Keratinocyte (primary cell): ENCODE measurements around the gene PDE9A. TPM values are rescaled to one million over a fixed set of nuclear protein-coding genes. Genes with fewer than 3 reads are reported as not detected.

ENCODE experiments used
- DNase-seq: peaks from one replicate; pipeline ENCODE4 v3.0.0-alpha.2; 2011; ENCODE audit warnings: low read depth, missing footprints, low spot score
- FAIRE-seq: peaks from 2 replicates; lab custom pipeline; 2011; peaks lifted over from hg19 to GRCh38; lab: Jason Lieb, UNC
- H2AFZ ChIP-seq: 2 replicates; pipeline ENCODE4 v1.6.0; 2012; ENCODE audit warnings: low read length, control low read depth, inconsistent platforms; ENCODE audit not compliant: control insufficient read depth
- H3K27ac ChIP-seq: 2 replicates; pipeline ENCODE4 v1.5.1; 2011; ENCODE audit warnings: low read length; ENCODE audit not compliant: control insufficient read depth, insufficient read depth
- H3K27me3 ChIP-seq: 3 replicates; pipeline ENCODE4 v1.6.0; 2011; ENCODE audit warnings: low read length; ENCODE audit not compliant: control insufficient read depth, insufficient read depth; ENCODE audit errors: extremely low read depth
- H3K36me3 ChIP-seq, 2 experiments: 2 replicates in 1 of 2; 3 replicates in 1 of 2; pipeline ENCODE4 v1.5.1; 2011; ENCODE audit warnings: low read length in 2 of 2, mild to moderate bottlenecking in 1 of 2; ENCODE audit not compliant: control insufficient read depth in 2 of 2, insufficient read depth in 2 of 2; ENCODE audit errors: extremely low read depth in 1 of 2
- H3K4me1 ChIP-seq: 3 replicates; pipeline ENCODE4 v1.5.1; 2011; ENCODE audit warnings: low read length; ENCODE audit not compliant: control insufficient read depth, insufficient read depth; ENCODE audit errors: extremely low read depth
- H3K4me2 ChIP-seq: 3 replicates; pipeline ENCODE4 v1.6.0; 2011; ENCODE audit warnings: low read depth, low read length; ENCODE audit not compliant: control insufficient read depth, insufficient read depth; ENCODE audit errors: extremely low read depth
- H3K4me3 ChIP-seq, 3 experiments: fragments of 200-600 bp in 1 of 3; sonication (generic) in 1 of 3; 2 replicates in 2 of 3; 3 replicates in 1 of 3; pipeline ENCODE4 v1.5.1; 2011 to 2016; ENCODE audit warnings: low read length in 3 of 3, mild to moderate bottlenecking in 3 of 3, control low read depth in 2 of 3, inconsistent platforms in 1 of 3, low read depth in 1 of 3, mixed read lengths in 1 of 3, mixed run types in 1 of 3, moderate library complexity in 1 of 3; ENCODE audit not compliant: control insufficient read depth in 2 of 3, insufficient read depth in 2 of 3; ENCODE audit errors: extremely low read depth in 1 of 3
- H3K79me2 ChIP-seq: 2 replicates; pipeline ENCODE4 v1.6.0; 2012; ENCODE audit warnings: low read length; ENCODE audit not compliant: control insufficient read depth, insufficient read depth
- H3K9ac ChIP-seq: 3 replicates; pipeline ENCODE4 v1.6.0; 2011; ENCODE audit warnings: low read length; ENCODE audit not compliant: control insufficient read depth, insufficient read depth; ENCODE audit errors: extremely low read depth
- H3K9me1 ChIP-seq: 3 replicates; pipeline ENCODE4 v1.6.0; 2011; ENCODE audit warnings: low read length; ENCODE audit not compliant: control insufficient read depth, insufficient read depth; ENCODE audit errors: extremely low read depth
- H3K9me3 ChIP-seq: 2 replicates; pipeline ENCODE4 v1.5.1; 2012; ENCODE audit warnings: low read depth, low read length; ENCODE audit not compliant: control insufficient read depth
- H4K20me1 ChIP-seq: 3 replicates; pipeline ENCODE4 v1.6.0; 2011; ENCODE audit warnings: low read length; ENCODE audit not compliant: control insufficient read depth, insufficient read depth; ENCODE audit errors: extremely low read depth
- EZH2 ChIP-seq: IDR thresholded peaks from one replicate; pipeline ENCODE4 v1.6.1; 2012; ENCODE audit warnings: inconsistent platforms, mild to moderate bottlenecking, low read length, moderate library complexity
- dilution Hi-C: fragments of 300-500 bp; cut with MboI; formaldehyde crosslinking; loops from one replicate; pipeline ENCODE4 v1.7.0; 2020; ENCODE audit warnings: low sequenced_read_pairs; ENCODE audit not compliant: extremely low pct_ligation_motif_present
- polyA plus RNA-seq, 5 experiments: library from polyadenylated mRNA; depleted of rRNA in 3 of 5; stranded (reverse) in 3 of 5; stranded (forward) in 1 of 5; unstranded in 1 of 5; fragments of >200 nt; gene quantifications; 1 replicate in 1 of 5; 2 replicates in 3 of 5; 3 replicates in 1 of 5; pipeline versions ENCODE4 v1.2.1 to v1.2.3, GENCODE V29; 2011 to 2012; ENCODE audit warnings: missing spikeins in 2 of 5, low read depth in 1 of 5, low replicate concordance in 1 of 5
- TF ChIP-seq, protein P1 (sequence below), 3 experiments: IDR thresholded peaks in 1 of 3; conservative IDR thresholded peaks in 1 of 3; optimal IDR thresholded peaks in 1 of 3; 2 replicates in 2 of 3; 3 replicates in 1 of 3; pipeline versions ENCODE3 to v1.5.1; 2011; ENCODE audit warnings: low read length in 3 of 3, mild to moderate bottlenecking in 3 of 3, moderate library complexity in 2 of 3, control low read depth in 1 of 3, inconsistent platforms in 1 of 3; ENCODE audit not compliant: insufficient read depth in 2 of 3; ENCODE audit errors: extremely low read depth in 1 of 3

The PDE9A gene
- polyA plus RNA-seq, 1 donor (not counting 4 experiments of a cell fraction or from before 2014, with no cell fraction given), result 0.13 TPM

DNA sequence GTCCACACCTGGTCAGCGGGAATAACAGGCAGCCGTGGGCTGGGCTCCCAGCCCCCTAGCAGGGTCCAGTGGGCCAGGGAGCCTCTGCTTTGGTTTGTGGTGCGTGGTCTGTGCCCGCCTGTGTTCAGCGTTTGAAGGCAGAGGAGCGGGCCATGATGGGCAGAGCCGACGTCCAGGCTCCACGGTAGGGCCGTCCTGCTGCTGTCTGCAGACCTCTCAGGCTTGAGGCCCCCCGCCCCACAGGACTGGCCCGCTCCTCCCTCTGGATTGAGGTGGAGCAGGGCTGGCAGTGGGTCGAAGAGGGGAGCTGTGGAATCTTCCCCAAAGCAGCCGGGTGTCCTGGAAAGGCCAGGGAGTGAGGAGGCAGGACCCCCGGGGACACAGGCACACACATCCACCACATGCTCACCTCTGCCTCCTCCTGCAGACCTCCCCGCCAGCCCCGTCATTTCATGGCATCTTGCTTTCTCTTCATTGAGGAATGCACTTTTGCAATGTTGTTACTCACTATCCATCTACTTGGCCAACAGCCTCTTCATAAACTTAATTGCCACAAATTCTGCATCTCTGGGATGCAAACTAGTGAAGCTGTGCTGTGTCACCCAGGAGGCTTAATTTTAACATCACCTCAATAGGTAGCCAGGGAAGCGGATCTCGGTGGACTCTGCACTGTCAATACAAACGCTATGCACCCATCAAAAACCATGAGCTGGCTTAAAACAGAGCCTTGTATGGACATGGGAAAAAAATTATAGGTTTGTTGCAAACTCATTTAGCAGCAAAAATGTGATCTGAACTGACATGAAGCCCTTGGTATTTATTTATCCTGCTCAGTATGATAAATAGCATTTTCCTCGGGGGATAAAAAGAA, 85.9 kb downstream of the PDE9A start:
- TF ChIP-seq EZH2, result no peak
- TF ChIP-seq, protein P1, sequence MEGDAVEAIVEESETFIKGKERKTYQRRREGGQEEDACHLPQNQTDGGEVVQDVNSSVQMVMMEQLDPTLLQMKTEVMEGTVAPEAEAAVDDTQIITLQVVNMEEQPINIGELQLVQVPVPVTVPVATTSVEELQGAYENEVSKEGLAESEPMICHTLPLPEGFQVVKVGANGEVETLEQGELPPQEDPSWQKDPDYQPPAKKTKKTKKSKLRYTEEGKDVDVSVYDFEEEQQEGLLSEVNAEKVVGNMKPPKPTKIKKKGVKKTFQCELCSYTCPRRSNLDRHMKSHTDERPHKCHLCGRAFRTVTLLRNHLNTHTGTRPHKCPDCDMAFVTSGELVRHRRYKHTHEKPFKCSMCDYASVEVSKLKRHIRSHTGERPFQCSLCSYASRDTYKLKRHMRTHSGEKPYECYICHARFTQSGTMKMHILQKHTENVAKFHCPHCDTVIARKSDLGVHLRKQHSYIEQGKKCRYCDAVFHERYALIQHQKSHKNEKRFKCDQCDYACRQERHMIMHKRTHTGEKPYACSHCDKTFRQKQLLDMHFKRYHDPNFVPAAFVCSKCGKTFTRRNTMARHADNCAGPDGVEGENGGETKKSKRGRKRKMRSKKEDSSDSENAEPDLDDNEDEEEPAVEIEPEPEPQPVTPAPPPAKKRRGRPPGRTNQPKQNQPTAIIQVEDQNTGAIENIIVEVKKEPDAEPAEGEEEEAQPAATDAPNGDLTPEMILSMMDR (optimal IDR thresholded peaks at IDR 0.05 in 1 of 3, IDR thresholded peaks at IDR 0.05 in 1 of 3, conservative IDR thresholded peaks at IDR 0.05 in 1 of 3; ENCODE audit: extremely low read depth in 1 of 3, insufficient read depth in 2 of 3, low read length in 3 of 3), result no peak
- Histone ChIP-seq H2AFZ (no peak overlapping the region), H3K79me2 (no peaks in the 10 kb centered on the region), H3K9ac (no peak overlapping the region), H3K4me2 (no peak overlapping the region), H3K9me3 (no peaks in the 10 kb centered on the region), H3K36me3 (no peaks in the 10 kb centered on the region), H3K4me3 (no peak overlapping the region), H3K9me1 (no peaks in the 10 kb centered on the region), H3K27me3 (peaks cover 4% of the 10 kb centered on the region), H3K27ac (no peak overlapping the region), H3K4me1 (no peaks in the 10 kb centered on the region), H4K20me1 (no peaks in the 10 kb centered on the region)
- DNase-seq (no peak), FAIRE-seq (no peak)
- dilution Hi-C loops, result no loop called here

DNA sequence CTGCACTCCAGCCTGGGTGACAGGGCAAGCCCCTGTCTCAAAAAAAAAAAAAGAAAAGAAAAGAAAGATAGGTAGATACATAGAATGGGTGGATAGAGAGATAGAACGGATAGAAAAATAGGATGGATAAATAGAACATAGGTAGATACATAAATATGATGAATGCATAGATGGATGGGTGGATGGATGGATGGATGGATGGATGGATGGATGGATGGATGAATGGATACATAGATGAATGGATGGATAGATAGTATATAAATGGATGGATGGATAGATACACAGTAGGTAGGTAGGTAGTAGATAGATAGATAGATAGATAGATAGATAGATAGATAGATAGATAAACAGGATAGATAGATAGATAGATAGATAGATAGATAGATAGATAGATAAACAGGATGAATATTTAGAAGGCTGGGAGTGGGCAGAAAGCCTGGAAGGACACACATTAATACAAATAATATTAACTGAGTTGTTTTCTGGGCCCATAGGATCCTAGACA, 87.0 kb downstream of the PDE9A start:
- Histone ChIP-seq H3K9me3 (no peaks in the 10 kb centered on the region), H3K79me2 (no peaks in the 10 kb centered on the region), H4K20me1 (no peaks in the 10 kb centered on the region), H3K9me1 (no peaks in the 10 kb centered on the region), H3K27ac (no peak overlapping the region), H3K4me1 (no peaks in the 10 kb centered on the region), H3K9ac (no peak overlapping the region), H2AFZ (no peak overlapping the region), H3K4me2 (no peak overlapping the region), H3K4me3 (no peak overlapping the region), H3K36me3 (no peaks in the 10 kb centered on the region), H3K27me3 (peaks cover 10% of the 10 kb centered on the region)
- FAIRE-seq (no peak), DNase-seq (no peak)
- TF ChIP-seq, protein P1 (optimal IDR thresholded peaks at IDR 0.05 in 1 of 3, IDR thresholded peaks at IDR 0.05 in 1 of 3, conservative IDR thresholded peaks at IDR 0.05 in 1 of 3; ENCODE audit: extremely low read depth in 1 of 3, insufficient read depth in 2 of 3, low read length in 3 of 3), result no peak
- TF ChIP-seq EZH2, result no peak
- dilution Hi-C loops, result no loop called here
